Fibroblast of skin of left quadriceps (primary cell): ENCODE results near the gene GRIA3.
"Not testable (repeated sequence)": the region's sequence is repeated elsewhere in the genome, so short reads cannot be mapped to it uniquely, and the experiment has no call there.

Experiments
- DNase-seq, 2 experiments: peaks; one replicate each; pipeline ENCODE4 v3.0.0-alpha.2; 2013; ENCODE audit warnings: low read depth in 2 of 2

The GRIA3 gene

DNA sequence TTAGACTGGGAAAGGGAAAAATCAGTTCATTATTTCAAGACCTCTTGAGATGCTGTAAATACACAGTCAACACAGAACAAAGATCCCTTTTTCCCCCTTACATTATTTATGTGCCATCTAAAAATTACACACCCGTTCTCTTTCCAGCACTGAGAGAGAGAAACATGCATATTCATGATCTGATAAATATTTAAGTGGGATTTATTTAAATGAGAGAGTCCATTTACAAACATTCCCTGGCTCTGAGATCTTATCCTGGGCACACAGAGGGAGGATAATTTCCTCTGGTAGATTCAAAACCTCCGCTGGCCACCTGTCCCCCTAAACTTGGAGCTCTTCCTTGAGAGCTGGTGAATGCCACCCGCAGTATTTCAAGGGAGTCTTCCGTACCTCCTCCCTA is 88.6 kb downstream of the GRIA3 start:
- no peak for DNase-seq

DNA sequence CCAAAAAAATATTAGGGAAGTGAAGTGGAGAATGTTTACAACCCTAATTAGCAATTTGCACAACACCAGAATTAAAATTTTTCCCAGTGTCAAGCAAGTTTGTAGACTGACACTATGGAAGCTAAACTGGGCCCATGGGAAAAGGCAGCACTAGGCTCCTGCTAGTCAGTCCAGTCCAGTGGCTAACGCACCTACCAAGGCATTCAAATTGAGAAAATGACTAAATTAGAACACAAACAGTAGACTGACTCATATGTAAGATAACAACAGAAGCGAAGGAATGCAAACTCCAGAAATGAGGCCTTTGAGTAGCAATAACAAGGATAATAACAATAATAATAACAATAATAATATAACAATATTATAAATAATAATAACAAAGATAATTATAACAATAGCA is 90.7 kb downstream of the GRIA3 start:
- DNase-seq, result no peak

DNA sequence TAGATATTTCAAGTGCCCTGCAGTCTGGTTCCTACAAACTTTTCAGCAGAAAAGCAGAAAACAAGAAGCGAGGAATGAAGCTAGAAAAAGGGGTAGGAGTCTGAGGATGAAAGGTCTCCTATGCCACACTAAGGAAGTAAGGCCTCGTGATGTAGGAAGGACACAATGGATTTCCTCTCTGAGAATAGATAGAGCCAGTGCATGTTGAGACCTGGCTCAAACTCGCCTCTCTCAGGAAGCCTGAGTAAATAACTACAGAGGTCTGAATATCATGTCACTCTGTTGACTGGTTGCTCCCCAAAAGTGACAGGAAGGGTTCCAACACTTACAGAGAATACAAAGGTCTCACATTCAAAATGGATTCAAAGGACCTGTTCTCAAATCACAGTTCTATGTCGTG is 93.3 kb downstream of the GRIA3 start:
- no peak for DNase-seq

DNA sequence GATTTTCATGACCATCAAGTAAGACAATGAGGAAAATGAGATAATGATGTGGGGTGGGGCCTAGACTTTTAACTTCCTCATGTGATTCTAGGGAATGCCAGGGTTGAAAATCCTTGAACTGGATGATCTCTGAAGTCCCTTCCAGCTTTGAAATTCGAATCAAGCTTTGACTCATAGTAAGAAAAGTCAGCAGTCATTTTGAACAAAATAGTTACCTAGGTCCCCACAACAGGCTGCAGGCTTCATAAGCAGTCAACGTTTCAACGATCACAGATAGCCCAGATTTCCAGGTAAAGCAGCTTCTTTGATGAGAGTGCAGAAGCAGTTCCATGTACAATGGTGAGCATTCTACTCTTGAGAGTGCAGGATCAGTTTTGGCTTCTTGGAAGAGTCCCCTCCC is 93.7 kb downstream of the GRIA3 start:
- DNase-seq, result no peak

DNA sequence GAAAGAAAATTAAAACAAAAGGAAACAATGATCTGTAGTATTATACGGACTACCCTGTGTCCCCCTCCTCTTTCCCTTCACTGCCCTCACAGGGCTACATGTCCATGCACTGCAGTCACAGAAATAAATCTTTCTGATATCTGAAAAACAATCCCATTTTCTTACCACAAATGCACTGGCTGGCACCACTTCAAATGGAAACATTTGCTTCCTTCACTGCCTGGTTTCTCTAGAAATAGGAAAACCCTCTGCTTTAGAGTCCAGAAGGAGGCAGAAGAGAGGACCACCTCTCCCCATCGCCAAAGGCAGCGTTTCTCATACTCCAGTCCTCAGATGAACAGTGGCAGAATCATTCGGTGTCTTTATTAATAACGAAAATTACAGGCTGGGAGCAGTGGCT is 98.2 kb downstream of the GRIA3 start:
- DNase-seq, result no peak

DNA sequence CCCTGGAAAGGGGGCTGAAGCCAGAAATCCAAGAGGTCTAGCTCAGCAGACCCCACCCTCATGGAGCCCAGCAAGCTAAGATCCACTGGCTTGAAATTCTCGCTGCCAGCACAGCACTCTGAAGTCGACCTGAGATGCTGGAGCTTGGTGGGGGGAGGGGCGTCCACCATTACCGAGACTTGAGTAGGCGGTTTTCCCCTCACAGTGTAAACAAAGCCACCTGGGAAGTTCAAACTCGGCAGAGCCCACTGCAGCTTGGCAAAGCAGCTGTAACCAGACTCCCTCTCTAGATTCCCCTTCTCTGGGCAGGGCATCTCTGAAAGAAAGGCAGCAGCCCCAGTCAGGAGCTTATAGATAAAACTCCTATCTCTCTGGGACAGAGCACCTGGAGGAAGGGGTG is 99.3 kb downstream of the GRIA3 start:
- DNase-seq, result not testable (repeated sequence)

DNA sequence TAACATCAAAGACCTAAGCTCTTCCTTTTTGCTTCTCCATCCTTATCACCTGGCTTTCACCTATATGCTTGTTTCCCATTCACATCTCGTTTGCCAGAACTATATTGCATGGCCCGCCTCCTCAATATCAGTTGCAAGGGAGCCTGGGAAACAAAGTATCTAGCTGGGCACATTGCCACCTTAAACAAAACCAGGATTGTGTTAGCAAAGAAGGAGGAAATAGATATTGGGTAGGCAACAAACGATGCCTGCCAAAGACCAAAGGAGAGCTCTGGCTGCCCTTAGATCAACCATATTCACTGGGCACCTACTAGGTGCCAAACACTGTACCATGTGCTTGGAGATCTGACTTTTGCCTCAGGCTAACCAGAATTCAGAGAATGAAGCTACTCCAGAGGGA is 107.5 kb downstream of the GRIA3 start:
- DNase-seq, result no peak

DNA sequence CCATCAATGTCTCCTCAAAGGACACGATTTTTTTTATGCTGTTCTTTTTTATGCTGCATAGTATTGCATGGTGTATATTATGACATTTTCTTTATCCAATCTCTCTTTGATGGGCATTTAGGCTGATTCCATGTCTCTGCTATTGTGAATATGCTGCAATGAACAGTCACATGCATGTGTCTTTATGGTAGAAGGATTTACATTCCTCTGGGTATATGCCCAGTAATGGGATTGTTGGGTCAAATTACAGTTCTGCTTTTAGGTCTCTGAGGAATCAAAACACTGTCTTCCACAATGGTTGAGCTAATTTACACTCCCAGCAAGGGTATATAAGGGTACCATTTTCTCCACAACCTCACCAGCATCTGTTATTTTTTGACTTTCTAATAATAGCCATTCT is 113.9 kb downstream of the GRIA3 start:
- DNase-seq, result peak; percentile 8 to 9

DNA sequence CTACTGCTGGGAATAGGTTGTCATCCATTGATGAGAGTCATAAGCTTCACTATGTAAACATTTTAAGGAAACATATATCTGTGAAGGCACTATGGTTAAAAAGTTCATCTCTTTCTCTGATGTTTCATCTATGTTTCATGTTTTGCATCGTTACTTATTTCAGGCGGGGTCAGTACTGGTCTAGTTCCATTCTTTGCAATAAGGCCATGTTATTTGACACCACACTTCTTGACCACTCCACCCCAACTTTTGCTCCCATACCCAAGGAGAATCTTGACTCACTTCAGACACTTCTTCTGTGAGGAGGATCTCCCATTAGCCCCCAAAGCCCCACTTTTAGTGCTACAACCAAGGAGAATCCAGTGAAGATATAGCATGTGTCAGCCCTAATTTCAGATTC is 119.4 kb downstream of the GRIA3 start:
- DNase-seq, result no peak

DNA sequence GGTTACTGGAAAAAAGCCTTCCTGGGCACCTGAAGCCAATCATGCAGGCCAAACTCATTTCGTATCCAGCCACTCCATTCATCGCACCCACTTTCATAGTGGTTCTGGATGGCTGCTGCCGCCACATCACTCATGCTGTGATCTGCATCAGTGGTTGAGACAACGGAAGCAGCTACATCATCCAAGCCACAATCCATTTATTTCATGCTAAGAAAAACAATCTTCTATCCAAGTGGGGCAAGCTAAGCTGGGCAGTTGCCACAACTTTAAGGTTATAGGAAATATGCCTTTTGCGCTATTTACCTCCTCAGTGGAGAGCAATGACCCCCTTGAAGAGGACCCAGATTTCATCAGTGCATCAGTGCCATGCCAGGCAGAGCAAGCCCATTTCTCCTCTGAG is 124.6 kb downstream of the GRIA3 start:
- no peak for DNase-seq

DNA sequence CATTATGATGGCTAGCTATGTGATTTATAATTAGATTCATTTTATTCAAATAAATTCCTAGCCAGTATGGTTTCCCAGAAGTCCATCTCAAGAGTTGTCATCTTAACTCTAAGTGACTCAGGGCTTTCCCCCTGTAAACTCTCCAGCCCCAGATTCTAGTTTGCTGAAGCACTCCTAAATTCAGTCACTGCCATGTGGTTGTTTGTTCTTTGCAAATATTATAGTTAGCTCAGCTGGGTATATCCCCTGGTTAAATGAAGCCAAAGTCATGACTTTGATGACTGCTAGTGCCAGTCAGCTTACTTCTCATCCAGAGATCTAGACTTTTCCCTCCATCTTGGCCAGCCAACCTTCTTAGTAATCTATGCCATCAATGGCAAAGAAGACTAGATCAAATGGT is 126.0 kb downstream of the GRIA3 start:
- no peak for DNase-seq

DNA sequence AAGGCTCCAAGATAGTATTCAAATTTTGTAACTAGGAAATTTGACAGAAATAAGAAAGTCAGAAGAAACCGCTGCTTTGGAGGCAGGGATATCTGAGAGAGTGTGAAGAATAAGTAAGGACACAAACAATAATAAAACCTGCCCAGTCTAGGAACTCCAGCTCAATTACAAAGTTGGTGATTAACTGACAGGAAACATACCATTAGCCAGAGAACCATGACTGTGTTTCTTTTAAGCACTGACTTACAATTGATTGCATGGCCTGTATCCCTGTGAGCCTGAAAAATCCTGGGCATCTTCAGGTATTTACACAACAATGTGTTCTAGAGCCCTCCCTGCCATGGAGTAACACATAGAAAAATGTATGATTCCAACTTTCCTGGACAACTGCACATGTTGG is 127.4 kb downstream of the GRIA3 start:
- DNase-seq, result no peak

DNA sequence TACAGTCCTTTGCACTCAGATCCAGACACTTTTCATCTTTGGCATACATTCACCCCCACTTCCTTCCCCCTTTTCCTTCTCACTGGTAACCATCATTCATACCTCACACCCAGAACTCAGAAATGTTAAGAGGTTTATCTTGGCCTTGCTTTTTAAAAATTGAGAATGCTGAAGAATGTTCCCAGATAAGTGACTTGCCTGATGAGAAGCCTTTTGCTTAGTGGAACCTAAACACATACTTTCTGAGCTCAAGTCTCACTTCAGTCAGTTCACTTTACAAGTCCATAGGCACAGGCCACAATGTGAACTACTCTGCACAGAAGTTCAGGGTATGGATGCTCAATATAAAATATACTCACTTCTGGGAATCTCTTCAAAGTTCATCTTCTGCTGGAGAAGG is 129.4 kb downstream of the GRIA3 start:
- DNase-seq, result no peak

DNA sequence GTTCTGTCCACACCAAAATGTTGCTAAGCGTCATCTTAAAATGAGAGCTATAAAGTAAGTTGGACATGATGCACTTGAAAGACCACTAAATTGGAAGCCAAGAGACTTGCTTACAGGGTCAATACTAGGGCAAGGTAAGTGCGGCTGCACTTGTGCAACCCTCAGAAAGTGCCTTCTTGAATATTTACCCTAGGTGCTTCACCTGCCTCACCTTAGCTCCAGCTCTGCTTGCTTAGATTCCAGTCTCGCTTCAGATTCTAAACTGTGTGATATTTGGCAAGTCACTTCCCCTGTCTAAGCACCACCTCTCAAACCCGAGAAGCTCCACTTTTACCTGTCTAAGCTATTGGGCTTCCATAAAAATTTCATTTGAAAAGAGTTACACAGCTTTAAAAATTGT is 136.5 kb downstream of the GRIA3 start:
- no peak for DNase-seq

DNA sequence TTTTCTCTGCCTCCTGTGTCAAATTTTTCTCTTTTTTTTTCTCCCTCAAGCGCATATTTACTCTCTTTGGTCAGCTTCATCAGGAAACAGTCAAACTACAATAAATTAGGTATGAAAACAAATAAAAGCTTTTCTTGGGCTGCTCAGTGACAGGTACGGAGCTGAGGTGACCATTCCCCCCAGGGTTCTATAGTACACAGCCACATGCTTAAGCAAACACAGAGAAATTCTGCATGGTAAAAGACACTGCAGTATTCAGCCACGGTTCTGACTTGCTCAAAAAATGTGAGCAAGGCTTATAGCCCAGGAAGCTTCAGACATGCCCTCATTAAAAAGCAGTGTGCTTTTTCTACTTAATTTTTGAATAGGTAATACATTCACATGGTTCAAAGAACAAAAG is 138.5 kb downstream of the GRIA3 start:
- no peak for DNase-seq

DNA sequence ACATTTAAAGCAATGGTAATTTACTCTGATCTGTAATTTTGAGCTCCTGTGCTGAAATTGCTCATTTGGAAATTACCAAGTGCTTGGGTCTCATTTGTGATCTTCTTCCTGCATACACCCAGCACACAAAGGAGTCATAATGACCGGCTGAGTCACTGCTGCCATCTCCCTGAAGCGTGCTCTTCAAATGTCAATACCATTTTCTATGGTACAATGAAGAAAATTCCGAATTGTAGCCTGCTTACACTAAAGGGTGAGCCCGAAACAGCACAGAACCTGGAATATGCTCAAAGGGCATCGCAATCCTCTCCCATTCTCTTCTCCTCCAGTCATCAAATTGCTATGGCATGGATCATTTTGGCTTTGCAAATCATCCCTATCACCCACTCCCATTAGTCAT is 140.5 kb downstream of the GRIA3 start:
- DNase-seq, result no peak

DNA sequence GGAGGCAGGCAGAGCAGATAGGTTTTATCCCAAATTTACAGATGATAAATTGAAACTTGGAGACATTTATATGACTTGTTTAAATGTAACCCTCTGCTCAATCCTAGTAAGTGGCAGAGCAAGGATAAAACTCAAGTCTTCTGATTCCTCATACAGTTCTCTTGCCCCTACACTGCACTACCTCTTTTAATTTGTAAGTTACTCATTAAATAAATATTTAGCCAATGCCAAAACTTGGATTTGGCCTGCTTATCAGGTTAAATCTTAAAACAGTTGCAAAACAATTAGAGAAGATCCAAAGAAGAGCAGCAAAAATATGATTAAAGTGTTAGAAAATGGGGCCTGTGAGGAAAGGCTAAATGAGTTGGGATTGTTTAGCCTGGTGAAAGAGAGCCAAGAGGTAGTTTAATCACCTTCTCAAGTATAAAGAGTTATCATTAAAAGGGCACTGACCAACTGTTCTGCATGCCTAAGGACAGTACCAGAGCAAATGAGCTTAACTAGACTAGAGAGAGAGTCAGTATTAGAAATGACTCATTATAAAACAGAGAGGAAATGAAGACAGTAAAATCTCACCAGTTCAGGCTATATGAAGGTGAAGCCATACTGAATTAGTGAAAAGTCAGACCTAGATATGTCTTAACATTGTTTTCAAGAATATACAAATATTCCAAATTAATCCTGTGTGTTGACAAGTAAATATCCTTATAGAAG is 146.3 kb downstream of the GRIA3 start:
- DNase-seq, result no peak

DNA sequence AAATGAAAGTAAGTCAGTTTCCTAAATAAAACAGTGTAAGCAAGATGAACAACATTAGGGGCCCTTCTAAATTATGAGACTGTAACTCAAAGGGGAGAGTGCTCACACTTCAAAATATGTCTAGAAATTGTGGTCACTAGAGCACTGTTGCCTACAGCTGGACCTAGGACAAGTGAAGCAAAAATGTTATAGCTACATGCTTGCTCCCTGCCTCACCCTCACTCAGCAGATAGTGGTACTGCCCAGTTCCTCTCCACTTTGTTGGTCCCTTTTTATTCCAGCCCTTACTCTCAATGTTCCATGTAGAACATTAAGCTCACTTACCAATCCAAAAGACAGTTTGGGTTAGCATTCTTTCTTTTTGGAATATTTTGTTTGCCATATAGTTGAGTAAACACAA is 147.3 kb downstream of the GRIA3 start:
- no peak for DNase-seq

DNA sequence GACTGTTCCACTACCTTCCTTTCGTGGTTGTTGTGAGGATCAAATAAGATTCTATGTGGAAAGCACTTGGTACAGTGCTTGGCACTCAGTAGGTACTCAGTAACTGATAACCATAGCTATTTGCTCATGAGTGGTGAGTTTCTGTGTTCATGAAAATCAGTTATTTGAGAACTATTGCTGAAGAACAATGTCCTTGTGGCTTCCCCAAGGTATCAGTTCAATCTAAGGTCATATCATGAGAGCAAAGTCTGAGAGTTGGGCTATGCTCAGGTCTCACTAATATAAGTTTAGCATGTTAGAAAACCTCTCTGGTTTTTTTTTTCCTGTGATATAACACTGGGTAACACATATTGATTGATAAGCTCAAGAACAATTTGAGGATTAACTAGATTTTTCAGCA is 147.8 kb downstream of the GRIA3 start:
- DNase-seq, result no peak

DNA sequence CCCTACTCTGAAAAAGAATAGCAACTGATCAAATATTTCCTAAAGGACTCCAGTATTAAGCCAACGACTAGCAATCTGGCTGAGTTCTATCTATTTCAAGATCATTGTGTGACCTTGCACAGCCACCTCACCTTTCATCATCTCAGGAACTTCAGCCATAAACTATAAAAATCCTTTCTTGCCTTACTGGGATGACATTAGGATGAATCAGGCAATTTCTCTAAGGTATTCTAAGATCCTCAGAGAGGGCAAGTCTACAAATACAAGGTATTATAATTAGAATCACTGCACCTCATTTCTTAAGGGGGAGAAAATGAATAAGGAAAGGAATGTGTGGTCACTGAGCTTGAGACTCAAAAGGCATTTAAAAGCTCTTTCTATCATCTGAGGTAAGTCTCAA is 152.6 kb downstream of the GRIA3 start:
- DNase-seq, result no peak

DNA sequence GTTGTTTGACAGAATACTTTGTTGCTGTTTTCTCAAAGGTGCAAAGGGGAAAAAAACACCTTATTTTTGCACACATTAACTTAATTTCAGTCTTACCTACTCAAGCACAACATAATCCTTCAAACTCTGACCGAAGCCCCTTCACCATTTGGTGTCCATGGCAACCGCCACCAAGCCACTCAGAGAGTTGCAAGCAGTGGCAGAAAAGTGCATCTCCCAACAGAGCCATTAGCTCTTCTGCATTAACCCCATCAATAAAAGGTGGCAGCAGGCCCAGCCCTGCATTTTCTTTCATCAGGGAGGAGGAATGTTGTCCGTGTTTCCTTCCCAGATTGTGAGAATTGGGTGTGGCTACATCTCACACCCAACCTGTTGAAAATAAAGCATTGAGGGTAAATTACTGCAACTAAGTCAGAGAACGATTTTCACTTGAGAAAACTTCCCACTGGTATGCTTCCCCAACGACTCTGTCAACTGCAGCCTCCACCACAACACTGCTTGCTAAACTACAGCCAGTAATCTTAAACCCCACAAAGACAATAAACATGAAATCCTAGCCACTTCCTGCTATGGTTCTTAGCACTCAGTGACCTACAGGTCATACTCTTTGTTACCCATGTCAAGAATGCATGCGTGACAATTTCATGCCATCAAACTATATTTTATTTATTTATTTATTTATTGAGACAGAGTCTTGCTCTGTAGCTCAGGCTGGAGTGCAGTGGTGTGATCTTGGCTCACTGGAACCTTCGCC is 154.0 kb downstream of the GRIA3 start:
- DNase-seq, result no peak

DNA sequence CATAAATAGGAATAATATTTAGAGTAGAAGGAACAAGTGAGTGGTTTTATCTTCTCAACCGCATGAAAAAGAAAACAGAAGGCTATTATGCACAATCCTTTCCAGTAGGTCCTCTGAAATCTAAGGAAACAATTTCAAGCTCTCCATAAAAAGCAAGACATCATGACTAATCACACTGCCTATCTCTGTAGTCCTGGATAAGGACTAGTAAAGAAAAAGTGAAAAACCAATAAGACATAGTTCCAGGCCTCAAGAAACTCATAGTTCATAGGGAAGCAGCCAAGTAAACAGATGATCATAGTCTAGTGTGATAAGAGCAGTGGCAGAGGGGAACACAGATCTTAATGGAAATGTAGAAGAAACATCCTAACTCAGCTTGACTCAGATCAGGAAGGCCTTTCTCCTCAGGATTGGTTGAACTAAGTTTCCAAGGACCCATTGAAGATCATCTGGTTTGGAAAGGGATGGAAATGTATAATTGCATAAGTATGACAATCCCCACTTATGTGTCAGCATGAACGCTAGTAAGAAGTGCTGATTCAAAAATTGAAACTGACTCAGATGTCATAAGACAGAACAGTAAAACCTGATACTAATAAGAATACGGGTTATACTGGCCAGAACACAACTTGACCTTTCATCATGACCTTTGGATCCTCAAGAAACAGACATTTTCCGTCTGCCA is 155.3 kb downstream of the GRIA3 start:
- DNase-seq, result peak; percentile 32 to 34

DNA sequence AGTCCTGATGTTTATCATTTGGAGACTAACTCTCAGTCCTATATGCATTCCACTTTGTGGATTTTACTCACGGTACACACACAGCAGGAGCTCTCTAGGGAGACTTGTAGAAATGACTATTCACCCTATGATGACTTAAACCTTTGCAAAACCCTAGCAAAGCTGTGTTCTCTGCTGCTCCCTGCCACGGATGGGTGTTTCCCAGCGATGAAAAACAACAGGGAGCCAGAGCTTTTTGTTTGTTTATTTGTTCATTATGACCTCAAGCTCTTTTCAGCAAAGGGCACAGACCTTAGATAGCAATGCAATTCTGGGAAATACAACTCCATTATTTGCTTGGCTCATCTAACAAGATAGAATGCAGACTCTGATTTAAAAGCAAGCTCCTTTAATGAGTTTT is 156.6 kb downstream of the GRIA3 start:
- DNase-seq, result no peak
